Measurements from ENCODE around the gene SHISAL2A.

The SHISAL2A gene

DNA sequence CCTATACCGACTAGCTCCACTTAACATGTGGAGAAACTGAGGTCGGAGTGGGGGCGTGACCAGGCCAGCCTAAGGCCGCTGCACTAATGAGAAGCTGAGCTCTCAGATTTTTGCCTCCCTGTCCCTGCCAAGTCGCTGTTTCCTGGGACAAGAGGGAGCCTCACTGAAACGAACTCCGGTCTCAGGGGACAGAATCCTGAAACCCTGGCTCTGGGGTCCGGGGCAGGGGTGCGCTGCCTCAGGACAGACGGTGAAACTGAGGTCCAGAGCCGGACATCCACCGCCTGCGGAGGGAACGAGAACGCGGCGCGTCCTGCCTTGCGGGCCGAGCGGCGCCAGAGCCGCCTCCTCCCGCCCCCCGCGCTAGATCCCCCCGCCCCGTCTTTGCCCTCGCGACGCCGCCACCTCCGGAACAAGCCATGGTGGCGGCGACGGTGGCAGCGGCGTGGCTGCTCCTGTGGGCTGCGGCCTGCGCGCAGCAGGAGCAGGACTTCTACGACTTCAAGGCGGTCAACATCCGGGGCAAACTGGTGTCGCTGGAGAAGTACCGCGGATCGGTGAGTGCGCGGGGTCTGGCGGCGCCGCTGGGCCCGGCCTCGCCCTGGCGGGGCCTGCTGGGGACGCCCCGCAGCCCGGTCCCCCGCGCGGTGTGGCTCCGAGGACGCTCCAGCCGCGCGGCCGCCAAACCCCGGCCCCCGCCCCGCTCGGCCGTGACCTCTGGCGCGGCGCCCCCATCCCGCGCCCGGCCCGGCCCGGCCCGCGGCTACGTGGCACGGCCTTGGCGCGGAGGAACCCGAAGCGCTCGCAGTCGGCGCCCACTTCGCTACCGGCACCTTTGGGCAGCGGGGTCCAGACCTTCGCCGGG, 30.7 kb upstream of the SHISAL2A start, which contains the start of gene GPX7:
TSS of gene GPX7 (plus strand) at position 381 of the 865 bp plus-strand sequence. CDS start at position 420, 39 bp downstream.
- Histone ChIP-seq H3K27me3 (ENCODE audit: low read depth) (no peaks in the 10 kb centered on the region), H3K36me3 (replicated peaks) (peaks cover 6% of the 10 kb centered on the region), H3K9me3 (no peaks in the 10 kb centered on the region), H3K4me3 (peak within 1 kb of the TSS; percentile 38), H3K4me1 (peaks cover 22% of the 10 kb centered on the region)
- peak; percentile 17 to 66 for DNase-seq (ENCODE audit: low spot score in 2 of 2)
- in situ Hi-C loops (cut with MboI; ENCODE audit: low sequenced_read_pairs), result no loop called here

DNA sequence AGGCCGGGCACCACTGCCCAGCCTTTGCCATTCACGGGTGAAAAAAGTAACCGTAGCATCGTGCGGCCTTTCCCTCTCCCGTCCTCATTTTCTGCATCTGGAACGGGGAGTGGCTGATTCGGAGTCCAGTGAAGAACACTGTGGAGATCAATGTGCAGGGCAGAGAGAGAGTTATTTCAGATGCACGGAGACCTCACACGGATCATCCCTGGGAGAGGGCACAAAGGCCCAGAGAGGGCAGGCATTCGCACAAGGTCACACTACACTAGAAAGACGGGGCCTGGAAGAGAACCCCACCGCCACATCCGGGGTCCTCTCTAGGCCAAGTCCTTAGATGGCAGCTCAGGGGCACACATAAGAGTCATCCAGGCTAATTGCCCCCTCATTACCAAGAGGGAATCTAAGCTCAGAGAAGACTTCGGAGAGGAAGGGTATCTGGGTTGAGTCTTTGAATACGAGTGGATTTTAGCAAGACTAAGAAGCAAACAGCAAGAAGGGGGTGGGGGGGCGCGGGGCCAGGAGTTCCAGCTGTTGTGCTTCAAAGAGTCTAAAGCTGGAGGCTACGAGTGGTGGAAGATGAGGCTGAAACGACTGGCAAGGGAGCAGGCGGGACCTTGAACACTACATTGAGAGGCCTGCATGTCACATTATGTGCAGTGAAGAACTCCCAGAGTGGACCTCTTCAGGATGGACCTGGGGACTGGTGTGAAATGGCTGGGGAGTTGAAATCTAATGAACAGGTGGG, 29.9 kb upstream of the SHISAL2A start:
- H3K9me3 ChIP-seq, result no peaks in the 10 kb centered on the region
- DNase-seq (ENCODE audit: low spot score in 2 of 2), result peak in 1 of 2 experiments; percentile 36
- no peaks in the 10 kb centered on the region for H3K27me3 ChIP-seq (ENCODE audit: low read depth)
- peaks cover 22% of the 10 kb centered on the region for H3K4me1 ChIP-seq
- peak overlapping the region; percentile 38 for H3K4me3 ChIP-seq
- in situ Hi-C loops (cut with MboI; ENCODE audit: low sequenced_read_pairs), result no loop called here
- peaks cover 9% of the 10 kb centered on the region for H3K36me3 ChIP-seq (replicated peaks)

- DNase-seq (ENCODE audit: low spot score in 2 of 2), result no peak
- in situ Hi-C loops (cut with MboI; ENCODE audit: low sequenced_read_pairs), result no loop called here
- Histone ChIP-seq H3K4me1 (peaks cover 22% of the 10 kb centered on the region), H3K4me3 (no peak overlapping the region), H3K36me3 (replicated peaks) (peaks cover 9% of the 10 kb centered on the region), H3K27me3 (ENCODE audit: low read depth) (no peaks in the 10 kb centered on the region), H3K9me3 (no peaks in the 10 kb centered on the region)
These were observed 29.3 kb upstream of the SHISAL2A start for GRCh38 chr1:52603630-52604029.

DNA sequence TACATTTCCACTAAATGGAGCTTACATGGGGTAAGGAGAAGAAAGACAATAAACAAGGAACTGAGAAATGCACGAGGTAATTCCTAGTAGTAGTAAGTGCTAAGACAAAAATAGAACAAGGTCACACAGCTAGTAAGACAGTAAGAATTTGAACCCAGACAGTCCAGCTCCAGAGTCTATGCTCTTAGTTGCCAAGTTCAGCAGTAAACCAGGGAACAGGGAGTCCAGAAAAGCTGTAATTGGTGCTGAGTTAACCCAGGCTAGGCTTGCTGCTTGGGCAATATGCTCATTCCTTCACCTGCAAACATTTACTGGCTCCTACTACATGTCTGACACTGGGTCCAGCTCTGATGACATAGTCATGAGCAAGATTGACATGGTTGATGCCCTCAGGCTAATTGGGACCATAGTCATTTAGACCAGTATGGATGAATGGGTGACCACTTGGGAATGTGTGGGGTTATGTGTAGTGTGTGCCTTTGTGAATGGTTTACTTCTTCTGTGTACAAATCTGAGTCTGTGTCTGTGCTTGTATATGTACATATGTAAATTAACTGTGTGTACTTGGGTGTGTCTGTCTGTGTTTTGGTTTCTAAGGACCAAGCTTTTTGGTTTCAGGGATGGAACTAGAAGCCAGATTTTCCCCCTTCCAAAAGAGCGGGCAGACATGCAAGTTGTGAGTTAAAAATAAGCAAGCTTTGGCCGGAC, 28.8 kb upstream of the SHISAL2A start:
- DNase-seq (ENCODE audit: low spot score in 2 of 2), result peak in 1 of 2 experiments; percentile 23
- Histone ChIP-seq H3K4me1 (peaks cover 22% of the 10 kb centered on the region), H3K4me3 (no peak overlapping the region), H3K9me3 (no peaks in the 10 kb centered on the region), H3K27me3 (ENCODE audit: low read depth) (no peaks in the 10 kb centered on the region), H3K36me3 (replicated peaks) (peaks cover 9% of the 10 kb centered on the region)
- in situ Hi-C loops (cut with MboI; ENCODE audit: low sequenced_read_pairs), result no loop called here

GRCh38 chr1:52613636-52614373, 19.2 kb upstream of the SHISAL2A start:
- no peak overlapping the region for H3K4me3 ChIP-seq
- H3K27me3 ChIP-seq (ENCODE audit: low read depth), result no peaks in the 10 kb centered on the region
- H3K9me3 ChIP-seq, result no peaks in the 10 kb centered on the region
- in situ Hi-C loops (cut with MboI; ENCODE audit: low sequenced_read_pairs), result no loop called here
- no peak for DNase-seq (ENCODE audit: low spot score in 2 of 2)
- peaks cover 4% of the 10 kb centered on the region; the same call in 1 of the 2 replicates for H3K4me1 ChIP-seq
- no peaks in the 10 kb centered on the region for H3K36me3 ChIP-seq (replicated peaks)

GRCh38 chr1:52614671-52615070, 18.3 kb upstream of the SHISAL2A start:
- H3K36me3 ChIP-seq (replicated peaks), result no peaks in the 10 kb centered on the region
- H3K4me3 ChIP-seq, result no peak overlapping the region
- H3K4me1 ChIP-seq, result peaks cover 4% of the 10 kb centered on the region; the same call in 1 of the 2 replicates
- no peak for DNase-seq (ENCODE audit: low spot score in 2 of 2)
- in situ Hi-C loops (cut with MboI; ENCODE audit: low sequenced_read_pairs), result no loop called here
- no peaks in the 10 kb centered on the region for H3K9me3 ChIP-seq
- no peaks in the 10 kb centered on the region for H3K27me3 ChIP-seq (ENCODE audit: low read depth)

DNA sequence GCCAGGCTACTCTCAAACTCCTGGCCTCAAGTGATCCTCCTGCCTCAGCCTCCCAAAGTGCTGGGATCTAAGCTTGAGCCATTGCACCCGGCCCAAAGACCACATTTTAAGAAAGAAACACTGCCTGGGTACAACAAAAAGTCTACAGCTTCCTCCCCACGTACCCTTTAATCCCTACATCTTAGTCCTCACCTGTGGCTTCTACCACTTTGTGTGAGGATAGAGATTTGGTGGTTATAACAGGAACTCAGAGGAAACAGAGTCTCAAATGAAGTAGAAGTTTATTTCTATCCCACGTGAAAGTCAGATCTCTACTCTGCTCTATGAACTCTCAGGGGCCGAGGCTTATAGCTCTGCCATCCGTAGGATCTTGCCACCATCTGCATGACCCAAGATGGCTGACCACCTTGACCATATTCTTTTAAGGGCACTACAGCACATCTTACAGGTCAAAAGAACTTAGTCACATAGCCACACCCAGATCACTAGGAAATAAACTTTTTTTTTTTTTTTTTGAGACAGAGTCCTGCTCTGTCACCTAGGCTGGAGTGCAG, 17.4 kb upstream of the SHISAL2A start:
- in situ Hi-C loops (cut with MboI; ENCODE audit: low sequenced_read_pairs), result no loop called here
- Histone ChIP-seq H3K27me3 (ENCODE audit: low read depth) (no peaks in the 10 kb centered on the region), H3K4me1 (peaks cover 4% of the 10 kb centered on the region; the same call in 1 of the 2 replicates), H3K4me3 (no peak overlapping the region), H3K36me3 (replicated peaks) (no peaks in the 10 kb centered on the region), H3K9me3 (no peaks in the 10 kb centered on the region)
- DNase-seq (ENCODE audit: low spot score in 2 of 2), result no peak

GRCh38 chr1:52621950-52622349, 11.0 kb upstream of the SHISAL2A start:
- DNase-seq (ENCODE audit: low spot score in 2 of 2), result no peak
- Histone ChIP-seq H3K4me3 (no peak overlapping the region), H3K27me3 (ENCODE audit: low read depth) (no peaks in the 10 kb centered on the region), H3K9me3 (peaks cover 6% of the 10 kb centered on the region), H3K36me3 (replicated peaks) (no peaks in the 10 kb centered on the region), H3K4me1 (peaks cover 4% of the 10 kb centered on the region; the same call in 1 of the 2 replicates)
- in situ Hi-C loops (cut with MboI; ENCODE audit: low sequenced_read_pairs), result no loop called here

- DNase-seq (ENCODE audit: low spot score in 2 of 2), result no peak
- Histone ChIP-seq H3K27me3 (ENCODE audit: low read depth) (no peaks in the 10 kb centered on the region), H3K9me3 (peaks cover 6% of the 10 kb centered on the region), H3K36me3 (replicated peaks) (no peaks in the 10 kb centered on the region), H3K4me3 (no peak overlapping the region), H3K4me1 (no peaks in the 10 kb centered on the region)
- in situ Hi-C loops (cut with MboI; ENCODE audit: low sequenced_read_pairs), result no loop called here
These were observed 9.2 kb upstream of the SHISAL2A start for GRCh38 chr1:52623812-52624211.

DNA sequence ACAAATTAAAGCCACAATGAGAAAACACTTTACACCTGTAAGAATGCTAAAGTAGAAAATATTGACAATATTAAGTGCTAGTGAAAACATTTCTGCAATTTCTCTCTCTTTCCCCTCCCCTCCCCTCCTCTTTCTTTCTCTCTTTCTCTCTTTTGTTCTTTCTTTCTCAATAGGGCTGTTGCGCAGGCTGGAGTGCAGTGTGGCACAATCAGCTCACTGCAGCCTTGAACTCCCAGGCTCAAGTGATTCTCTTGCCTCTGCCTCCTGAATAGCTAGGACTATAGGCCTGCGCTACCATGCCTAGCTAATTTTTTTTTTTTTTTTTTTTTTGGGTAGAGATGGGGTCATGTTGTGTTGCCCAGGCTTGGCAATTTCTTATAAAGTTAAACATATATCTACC, 5.9 kb upstream of the SHISAL2A start:
- Histone ChIP-seq H3K4me3 (no peak overlapping the region), H3K27me3 (ENCODE audit: low read depth) (no peaks in the 10 kb centered on the region), H3K4me1 (no peaks in the 10 kb centered on the region), H3K36me3 (replicated peaks) (no peaks in the 10 kb centered on the region), H3K9me3 (peaks cover 6% of the 10 kb centered on the region)
- no peak for DNase-seq (ENCODE audit: low spot score in 2 of 2)
- in situ Hi-C loops (cut with MboI; ENCODE audit: low sequenced_read_pairs), result no loop called here

GRCh38 chr1:52628614-52629324, 4.2 kb upstream of the SHISAL2A start:
- peaks cover 4% of the 10 kb centered on the region for H3K9me3 ChIP-seq
- H3K4me1 ChIP-seq, result no peaks in the 10 kb centered on the region
- in situ Hi-C loops (cut with MboI; ENCODE audit: low sequenced_read_pairs), result no loop called here
- no peak overlapping the region for H3K4me3 ChIP-seq
- H3K36me3 ChIP-seq (replicated peaks), result no peaks in the 10 kb centered on the region
- H3K27me3 ChIP-seq (ENCODE audit: low read depth), result no peaks in the 10 kb centered on the region
- DNase-seq (ENCODE audit: low spot score in 2 of 2), result no peak

DNA sequence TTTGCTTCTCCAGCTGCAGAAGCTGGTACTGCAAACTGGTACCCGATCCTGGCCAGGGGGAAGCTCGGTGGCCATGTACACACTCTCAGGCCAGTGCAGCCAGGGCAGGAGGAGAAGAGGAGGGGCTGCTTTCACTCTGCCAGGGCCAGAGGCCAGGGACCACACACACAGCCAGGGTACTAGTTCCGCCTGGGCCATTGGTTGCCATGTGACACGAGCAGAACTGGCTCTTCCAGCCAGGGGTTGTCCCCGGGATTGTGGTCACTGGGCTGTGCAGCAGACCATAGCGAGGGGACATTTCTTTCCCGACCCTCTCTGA, 3.7 kb upstream of the SHISAL2A start:
- H3K9me3 ChIP-seq, result 0 out of 2 replicates have a peak, but pooled peaks cover 2% of the 10 kb centered on the region
- H3K4me1 ChIP-seq, result no peaks in the 10 kb centered on the region
- H3K27me3 ChIP-seq (ENCODE audit: low read depth), result no peaks in the 10 kb centered on the region
- in situ Hi-C loops (cut with MboI; ENCODE audit: low sequenced_read_pairs), result no loop called here
- DNase-seq (ENCODE audit: low spot score in 2 of 2), result no peak
- no peaks in the 10 kb centered on the region for H3K36me3 ChIP-seq (replicated peaks)
- no peak overlapping the region for H3K4me3 ChIP-seq
